ENCODE results near the gene HMX1.

DNA sequence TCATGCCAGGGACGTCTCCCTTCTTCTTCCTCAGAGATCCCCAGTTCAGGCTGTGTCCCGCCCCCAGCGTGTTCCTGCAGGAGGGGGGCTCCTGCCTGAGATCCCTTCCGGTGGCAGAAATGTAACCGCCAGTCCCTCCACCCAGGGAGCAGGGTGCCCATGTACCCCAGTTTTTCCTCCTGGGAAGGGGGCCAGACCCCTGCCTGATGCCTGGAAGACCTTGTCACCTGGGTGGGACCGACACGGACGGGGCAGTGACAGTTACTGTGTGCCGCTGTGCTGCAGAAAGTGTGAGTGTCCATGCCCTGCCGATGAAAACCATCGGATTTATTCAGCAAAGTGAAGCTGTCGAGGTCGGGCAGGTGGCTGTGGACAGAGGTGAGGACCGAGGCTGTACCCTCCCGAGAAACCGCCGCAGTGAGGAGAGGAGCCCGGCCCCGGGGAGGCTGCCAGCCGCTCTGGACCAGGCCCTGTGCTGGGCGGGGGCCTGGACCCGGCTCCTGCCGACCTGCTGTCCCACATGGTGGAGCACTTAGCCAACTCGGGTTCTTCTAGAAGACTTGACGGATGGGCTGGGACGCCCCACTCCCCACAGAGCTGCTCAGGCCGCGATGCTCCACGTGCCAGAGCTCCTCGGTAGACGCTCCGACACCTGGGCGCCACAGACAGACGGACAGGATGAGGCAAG lies 36.7 kb upstream of the HMX1 start:
- TF ChIP-seq POLR2AphosphoS5 (IDR thresholded peaks at IDR 0.05; ENCODE audit: low read depth) (no peak), CTCF (conservative IDR thresholded peaks at IDR 0.05; ENCODE audit: low read depth in 2 of 2) (no peak), EZH2phosphoT487 (IDR thresholded peaks at IDR 0.05; ENCODE audit: unreplicated experiment) (no peak), STAT1 (IDR thresholded peaks at IDR 0.05; ENCODE audit: unreplicated experiment) (no peak), EZH2 (IDR thresholded peaks at IDR 0.05; ENCODE audit: low read depth, unreplicated experiment) (no peak), ZNF114 (CRISPR knock-in tag; IDR thresholded peaks at IDR 0.05) (no peak), CREB1 (CRISPR knock-in tag; IDR thresholded peaks at IDR 0.05; ENCODE audit: low read depth) (no peak), JUNB (IDR thresholded peaks at IDR 0.05; ENCODE audit: unreplicated experiment) (no peak), ZNF331 (CRISPR knock-in tag; IDR thresholded peaks at IDR 0.05; ENCODE audit: low read depth) (no peak), NANOG (IDR thresholded peaks at IDR 0.05; ENCODE audit: borderline replicate concordance) (no peak)
- TF ChIP-seq, protein P1, sequence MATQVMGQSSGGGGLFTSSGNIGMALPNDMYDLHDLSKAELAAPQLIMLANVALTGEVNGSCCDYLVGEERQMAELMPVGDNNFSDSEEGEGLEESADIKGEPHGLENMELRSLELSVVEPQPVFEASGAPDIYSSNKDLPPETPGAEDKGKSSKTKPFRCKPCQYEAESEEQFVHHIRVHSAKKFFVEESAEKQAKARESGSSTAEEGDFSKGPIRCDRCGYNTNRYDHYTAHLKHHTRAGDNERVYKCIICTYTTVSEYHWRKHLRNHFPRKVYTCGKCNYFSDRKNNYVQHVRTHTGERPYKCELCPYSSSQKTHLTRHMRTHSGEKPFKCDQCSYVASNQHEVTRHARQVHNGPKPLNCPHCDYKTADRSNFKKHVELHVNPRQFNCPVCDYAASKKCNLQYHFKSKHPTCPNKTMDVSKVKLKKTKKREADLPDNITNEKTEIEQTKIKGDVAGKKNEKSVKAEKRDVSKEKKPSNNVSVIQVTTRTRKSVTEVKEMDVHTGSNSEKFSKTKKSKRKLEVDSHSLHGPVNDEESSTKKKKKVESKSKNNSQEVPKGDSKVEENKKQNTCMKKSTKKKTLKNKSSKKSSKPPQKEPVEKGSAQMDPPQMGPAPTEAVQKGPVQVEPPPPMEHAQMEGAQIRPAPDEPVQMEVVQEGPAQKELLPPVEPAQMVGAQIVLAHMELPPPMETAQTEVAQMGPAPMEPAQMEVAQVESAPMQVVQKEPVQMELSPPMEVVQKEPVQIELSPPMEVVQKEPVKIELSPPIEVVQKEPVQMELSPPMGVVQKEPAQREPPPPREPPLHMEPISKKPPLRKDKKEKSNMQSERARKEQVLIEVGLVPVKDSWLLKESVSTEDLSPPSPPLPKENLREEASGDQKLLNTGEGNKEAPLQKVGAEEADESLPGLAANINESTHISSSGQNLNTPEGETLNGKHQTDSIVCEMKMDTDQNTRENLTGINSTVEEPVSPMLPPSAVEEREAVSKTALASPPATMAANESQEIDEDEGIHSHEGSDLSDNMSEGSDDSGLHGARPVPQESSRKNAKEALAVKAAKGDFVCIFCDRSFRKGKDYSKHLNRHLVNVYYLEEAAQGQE (IDR thresholded peaks at IDR 0.05; ENCODE audit: unreplicated experiment), result no peak
- TF ChIP-seq, protein P2, sequence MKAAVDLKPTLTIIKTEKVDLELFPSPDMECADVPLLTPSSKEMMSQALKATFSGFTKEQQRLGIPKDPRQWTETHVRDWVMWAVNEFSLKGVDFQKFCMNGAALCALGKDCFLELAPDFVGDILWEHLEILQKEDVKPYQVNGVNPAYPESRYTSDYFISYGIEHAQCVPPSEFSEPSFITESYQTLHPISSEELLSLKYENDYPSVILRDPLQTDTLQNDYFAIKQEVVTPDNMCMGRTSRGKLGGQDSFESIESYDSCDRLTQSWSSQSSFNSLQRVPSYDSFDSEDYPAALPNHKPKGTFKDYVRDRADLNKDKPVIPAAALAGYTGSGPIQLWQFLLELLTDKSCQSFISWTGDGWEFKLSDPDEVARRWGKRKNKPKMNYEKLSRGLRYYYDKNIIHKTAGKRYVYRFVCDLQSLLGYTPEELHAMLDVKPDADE (IDR thresholded peaks at IDR 0.05), result no peak
- TF ChIP-seq, protein P3, sequence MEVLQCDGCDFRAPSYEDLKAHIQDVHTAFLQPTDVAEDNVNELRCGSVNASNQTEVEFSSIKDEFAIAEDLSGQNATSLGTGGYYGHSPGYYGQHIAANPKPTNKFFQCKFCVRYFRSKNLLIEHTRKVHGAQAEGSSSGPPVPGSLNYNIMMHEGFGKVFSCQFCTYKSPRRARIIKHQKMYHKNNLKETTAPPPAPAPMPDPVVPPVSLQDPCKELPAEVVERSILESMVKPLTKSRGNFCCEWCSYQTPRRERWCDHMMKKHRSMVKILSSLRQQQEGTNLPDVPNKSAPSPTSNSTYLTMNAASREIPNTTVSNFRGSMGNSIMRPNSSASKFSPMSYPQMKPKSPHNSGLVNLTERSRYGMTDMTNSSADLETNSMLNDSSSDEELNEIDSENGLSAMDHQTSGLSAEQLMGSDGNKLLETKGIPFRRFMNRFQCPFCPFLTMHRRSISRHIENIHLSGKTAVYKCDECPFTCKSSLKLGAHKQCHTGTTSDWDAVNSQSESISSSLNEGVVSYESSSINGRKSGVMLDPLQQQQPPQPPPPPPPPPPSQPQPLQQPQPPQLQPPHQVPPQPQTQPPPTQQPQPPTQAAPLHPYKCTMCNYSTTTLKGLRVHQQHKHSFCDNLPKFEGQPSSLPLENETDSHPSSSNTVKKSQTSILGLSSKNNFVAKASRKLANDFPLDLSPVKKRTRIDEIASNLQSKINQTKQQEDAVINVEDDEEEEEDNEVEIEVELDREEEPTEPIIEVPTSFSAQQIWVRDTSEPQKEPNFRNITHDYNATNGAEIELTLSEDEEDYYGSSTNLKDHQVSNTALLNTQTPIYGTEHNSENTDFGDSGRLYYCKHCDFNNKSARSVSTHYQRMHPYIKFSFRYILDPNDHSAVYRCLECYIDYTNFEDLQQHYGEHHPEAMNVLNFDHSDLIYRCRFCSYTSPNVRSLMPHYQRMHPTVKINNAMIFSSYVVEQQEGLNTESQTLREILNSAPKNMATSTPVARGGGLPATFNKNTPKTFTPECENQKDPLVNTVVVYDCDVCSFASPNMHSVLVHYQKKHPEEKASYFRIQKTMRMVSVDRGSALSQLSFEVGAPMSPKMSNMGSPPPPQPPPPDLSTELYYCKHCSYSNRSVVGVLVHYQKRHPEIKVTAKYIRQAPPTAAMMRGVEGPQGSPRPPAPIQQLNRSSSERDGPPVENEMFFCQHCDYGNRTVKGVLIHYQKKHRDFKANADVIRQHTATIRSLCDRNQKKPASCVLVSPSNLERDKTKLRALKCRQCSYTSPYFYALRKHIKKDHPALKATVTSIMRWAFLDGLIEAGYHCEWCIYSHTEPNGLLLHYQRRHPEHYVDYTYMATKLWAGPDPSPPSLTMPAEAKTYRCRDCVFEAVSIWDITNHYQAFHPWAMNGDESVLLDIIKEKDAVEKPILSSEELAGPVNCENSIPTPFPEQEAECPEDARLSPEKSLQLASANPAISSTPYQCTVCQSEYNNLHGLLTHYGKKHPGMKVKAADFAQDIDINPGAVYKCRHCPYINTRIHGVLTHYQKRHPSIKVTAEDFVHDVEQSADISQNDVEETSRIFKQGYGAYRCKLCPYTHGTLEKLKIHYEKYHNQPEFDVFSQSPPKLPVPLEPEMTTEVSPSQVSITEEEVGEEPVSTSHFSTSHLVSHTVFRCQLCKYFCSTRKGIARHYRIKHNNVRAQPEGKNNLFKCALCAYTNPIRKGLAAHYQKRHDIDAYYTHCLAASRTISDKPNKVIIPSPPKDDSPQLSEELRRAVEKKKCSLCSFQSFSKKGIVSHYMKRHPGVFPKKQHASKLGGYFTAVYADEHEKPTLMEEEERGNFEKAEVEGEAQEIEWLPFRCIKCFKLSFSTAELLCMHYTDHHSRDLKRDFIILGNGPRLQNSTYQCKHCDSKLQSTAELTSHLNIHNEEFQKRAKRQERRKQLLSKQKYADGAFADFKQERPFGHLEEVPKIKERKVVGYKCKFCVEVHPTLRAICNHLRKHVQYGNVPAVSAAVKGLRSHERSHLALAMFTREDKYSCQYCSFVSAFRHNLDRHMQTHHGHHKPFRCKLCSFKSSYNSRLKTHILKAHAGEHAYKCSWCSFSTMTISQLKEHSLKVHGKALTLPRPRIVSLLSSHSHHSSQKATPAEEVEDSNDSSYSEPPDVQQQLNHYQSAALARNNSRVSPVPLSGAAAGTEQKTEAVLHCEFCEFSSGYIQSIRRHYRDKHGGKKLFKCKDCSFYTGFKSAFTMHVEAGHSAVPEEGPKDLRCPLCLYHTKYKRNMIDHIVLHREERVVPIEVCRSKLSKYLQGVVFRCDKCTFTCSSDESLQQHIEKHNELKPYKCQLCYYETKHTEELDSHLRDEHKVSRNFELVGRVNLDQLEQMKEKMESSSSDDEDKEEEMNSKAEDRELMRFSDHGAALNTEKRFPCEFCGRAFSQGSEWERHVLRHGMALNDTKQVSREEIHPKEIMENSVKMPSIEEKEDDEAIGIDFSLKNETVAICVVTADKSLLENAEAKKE (CRISPR knock-in tag; IDR thresholded peaks at IDR 0.05), result no peak
